ENCODE data around the gene TMEM120B.
A peak's percentile ranks its signal among the peaks of the same experiment; 100 is the strongest.
"Not testable (repeated sequence)": the region's sequence is repeated elsewhere in the genome, so short reads cannot be mapped to it uniquely, and the experiment has no call there.

Gene TMEM120B

DNA sequence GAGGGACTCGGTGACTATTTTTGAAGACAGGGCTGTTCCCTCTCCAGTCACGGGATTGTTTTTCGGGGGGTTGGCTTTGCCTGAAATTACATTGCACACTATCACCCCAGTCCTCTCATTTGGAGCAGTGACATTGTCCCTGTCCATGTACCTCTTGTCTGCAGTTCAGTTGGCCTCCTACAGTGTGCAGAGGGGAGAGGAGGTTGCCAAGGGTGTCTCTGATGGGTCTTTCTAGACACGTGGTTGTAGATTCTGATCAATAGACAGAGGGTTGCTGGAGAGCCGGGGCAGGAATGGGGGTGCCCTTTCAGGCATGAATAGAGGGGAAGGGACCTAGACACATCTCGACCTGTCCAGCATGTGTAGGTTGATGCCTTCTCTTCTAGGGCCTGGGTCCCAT, 1.2 kb downstream of the TMEM120B start:
- no peaks in the 10 kb centered on the region for H3K9me3 ChIP-seq (ENCODE audit: severe bottlenecking)
- peaks cover 7% of the 10 kb centered on the region; the same call in 1 of the 2 replicates for H3K36me3 ChIP-seq (ENCODE audit: low read depth)
- DNase-seq (ENCODE audit: low spot score), result no peak
- ATAC-seq (ENCODE audit: low read depth), result no peak
- TF ChIP-seq, protein P1, sequence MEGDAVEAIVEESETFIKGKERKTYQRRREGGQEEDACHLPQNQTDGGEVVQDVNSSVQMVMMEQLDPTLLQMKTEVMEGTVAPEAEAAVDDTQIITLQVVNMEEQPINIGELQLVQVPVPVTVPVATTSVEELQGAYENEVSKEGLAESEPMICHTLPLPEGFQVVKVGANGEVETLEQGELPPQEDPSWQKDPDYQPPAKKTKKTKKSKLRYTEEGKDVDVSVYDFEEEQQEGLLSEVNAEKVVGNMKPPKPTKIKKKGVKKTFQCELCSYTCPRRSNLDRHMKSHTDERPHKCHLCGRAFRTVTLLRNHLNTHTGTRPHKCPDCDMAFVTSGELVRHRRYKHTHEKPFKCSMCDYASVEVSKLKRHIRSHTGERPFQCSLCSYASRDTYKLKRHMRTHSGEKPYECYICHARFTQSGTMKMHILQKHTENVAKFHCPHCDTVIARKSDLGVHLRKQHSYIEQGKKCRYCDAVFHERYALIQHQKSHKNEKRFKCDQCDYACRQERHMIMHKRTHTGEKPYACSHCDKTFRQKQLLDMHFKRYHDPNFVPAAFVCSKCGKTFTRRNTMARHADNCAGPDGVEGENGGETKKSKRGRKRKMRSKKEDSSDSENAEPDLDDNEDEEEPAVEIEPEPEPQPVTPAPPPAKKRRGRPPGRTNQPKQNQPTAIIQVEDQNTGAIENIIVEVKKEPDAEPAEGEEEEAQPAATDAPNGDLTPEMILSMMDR (IDR thresholded peaks at IDR 0.05; ENCODE audit: poor library complexity, severe bottlenecking), result no peak
- H3K27me3 ChIP-seq (ENCODE audit: insufficient read depth, poor library complexity, severe bottlenecking), result no peaks in the 10 kb centered on the region
- peak overlapping the region; percentile 54 for H3K27ac ChIP-seq (ENCODE audit: poor library complexity, severe bottlenecking)
- H3K4me1 ChIP-seq (ENCODE audit: insufficient read depth, poor library complexity, severe bottlenecking), result peaks cover 20% of the 10 kb centered on the region
- H3K4me3 ChIP-seq (ENCODE audit: severe bottlenecking), result peak overlapping the region; percentile 78

DNA sequence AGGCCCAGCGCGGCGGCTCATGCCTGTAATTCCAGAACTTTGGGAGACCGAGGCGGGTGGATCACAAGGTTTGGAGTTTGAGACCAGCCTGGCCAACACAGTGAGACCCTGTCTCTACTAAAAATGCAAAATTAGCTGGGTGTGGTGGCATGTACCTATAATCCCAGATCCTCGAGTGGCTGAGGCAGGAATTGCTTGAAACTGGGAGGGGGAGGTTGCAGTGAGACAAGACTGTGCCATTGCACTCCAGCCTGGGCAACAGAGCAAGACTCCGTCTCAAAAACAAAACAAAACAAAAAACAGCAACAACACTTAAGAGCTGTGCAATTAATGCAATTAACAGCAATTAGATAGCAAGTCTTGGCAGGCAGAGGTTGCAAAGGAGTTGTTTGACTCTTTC, 2.5 kb downstream of the TMEM120B start:
- ATAC-seq (ENCODE audit: low read depth); H3K4me3 ChIP-seq (ENCODE audit: severe bottlenecking); H3K9me3 ChIP-seq (ENCODE audit: severe bottlenecking); DNase-seq (ENCODE audit: low spot score); H3K27me3 ChIP-seq (ENCODE audit: insufficient read depth, poor library complexity, severe bottlenecking); H3K36me3 ChIP-seq (ENCODE audit: low read depth): not testable (repeated sequence)
- Histone ChIP-seq H3K27ac (ENCODE audit: poor library complexity, severe bottlenecking) (peak overlapping the region; percentile 74), H3K4me1 (ENCODE audit: insufficient read depth, poor library complexity, severe bottlenecking) (peaks cover 24% of the 10 kb centered on the region)

- Histone ChIP-seq H3K9me3 (ENCODE audit: severe bottlenecking) (no peaks in the 10 kb centered on the region), H3K4me1 (ENCODE audit: insufficient read depth, poor library complexity, severe bottlenecking) (peaks cover 27% of the 10 kb centered on the region)
These were observed 3.4 kb downstream of the TMEM120B start for GRCh38 chr12:121715862-121716435.

DNA sequence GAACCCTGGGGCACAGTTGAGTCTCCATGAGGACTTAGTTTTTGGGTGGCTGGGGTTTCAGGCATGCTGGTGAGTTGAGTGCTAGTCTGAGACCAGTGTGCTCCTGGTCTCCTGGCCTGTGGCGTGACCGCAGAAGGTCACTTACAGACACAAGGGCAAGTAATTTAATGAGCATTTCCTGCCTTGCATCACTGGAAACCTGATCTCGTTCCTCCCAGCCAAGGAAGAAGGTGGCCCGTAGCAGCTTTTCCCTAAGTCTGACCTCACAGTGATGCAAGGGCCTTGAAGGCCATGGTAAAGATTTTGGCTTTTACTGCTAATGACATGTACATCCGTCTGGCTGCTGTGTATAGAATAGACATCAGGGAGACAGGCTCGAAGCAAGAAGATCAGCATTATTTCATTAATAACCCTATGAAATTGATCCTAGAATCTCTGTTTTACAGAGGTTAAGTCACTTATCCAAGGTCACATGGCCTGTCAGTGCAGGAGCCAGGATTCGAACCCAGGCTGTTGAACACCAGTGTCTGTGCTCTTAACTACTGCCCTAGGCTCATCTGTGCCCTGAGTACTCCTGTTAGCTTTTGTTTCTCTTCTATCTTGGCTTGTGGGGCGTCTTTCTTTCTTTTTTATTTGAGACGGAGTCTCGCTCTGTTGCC, 4.6 kb downstream of the TMEM120B start:
- TF ChIP-seq, protein P1 (IDR thresholded peaks at IDR 0.05; ENCODE audit: poor library complexity, severe bottlenecking), result no peak
- DNase-seq (ENCODE audit: low spot score) (peak; percentile 78), ATAC-seq (ENCODE audit: low read depth) (peak; percentile 72)
- Histone ChIP-seq H3K4me1 (ENCODE audit: insufficient read depth, poor library complexity, severe bottlenecking) (peaks cover 22% of the 10 kb centered on the region), H3K27me3 (ENCODE audit: insufficient read depth, poor library complexity, severe bottlenecking) (no peaks in the 10 kb centered on the region), H3K27ac (ENCODE audit: poor library complexity, severe bottlenecking) (peak overlapping the region; percentile 74), H3K4me3 (ENCODE audit: severe bottlenecking) (no peak overlapping the region), H3K36me3 (ENCODE audit: low read depth) (peaks cover 7% of the 10 kb centered on the region; the same call in 1 of the 2 replicates), H3K9me3 (ENCODE audit: severe bottlenecking) (no peaks in the 10 kb centered on the region)

More at GRCh38 chr12:121715862-121716435, 3.4 kb downstream of the TMEM120B start:
- peaks cover 7% of the 10 kb centered on the region; the same call in 1 of the 2 replicates for H3K36me3 ChIP-seq (ENCODE audit: low read depth)
- TF ChIP-seq, protein P1 (IDR thresholded peaks at IDR 0.05; ENCODE audit: poor library complexity, severe bottlenecking), result no peak
- no peak for DNase-seq (ENCODE audit: low spot score)
- H3K27ac ChIP-seq (ENCODE audit: poor library complexity, severe bottlenecking), result peak overlapping the region; percentile 74
- no peaks in the 10 kb centered on the region for H3K27me3 ChIP-seq (ENCODE audit: insufficient read depth, poor library complexity, severe bottlenecking)
- H3K4me3 ChIP-seq (ENCODE audit: severe bottlenecking), result no peak overlapping the region
- ATAC-seq (ENCODE audit: low read depth), result no peak

GRCh38 chr12:121718653-121719239, 6.2 kb downstream of the TMEM120B start:
- Histone ChIP-seq H3K27me3 (ENCODE audit: insufficient read depth, poor library complexity, severe bottlenecking) (no peaks in the 10 kb centered on the region), H3K4me1 (ENCODE audit: insufficient read depth, poor library complexity, severe bottlenecking) (peaks cover 22% of the 10 kb centered on the region), H3K4me3 (ENCODE audit: severe bottlenecking) (no peak overlapping the region), H3K36me3 (ENCODE audit: low read depth) (peaks cover 8% of the 10 kb centered on the region; the same call in 1 of the 2 replicates), H3K9me3 (ENCODE audit: severe bottlenecking) (no peaks in the 10 kb centered on the region), H3K27ac (ENCODE audit: poor library complexity, severe bottlenecking) (no peak overlapping the region)
- TF ChIP-seq, protein P1 (IDR thresholded peaks at IDR 0.05; ENCODE audit: poor library complexity, severe bottlenecking), result no peak
- ATAC-seq (ENCODE audit: low read depth), result no peak
- no peak for DNase-seq (ENCODE audit: low spot score)
